ENCODE results near the gene IGSF22.

- no peak for TF ChIP-seq CTCF (IDR thresholded peaks at IDR 0.05; ENCODE audit: poor library complexity, severe bottlenecking)
- no peak for TF ChIP-seq SMC3 (conservative IDR thresholded peaks at IDR 0.05; ENCODE audit: poor library complexity)
- no peak for TF ChIP-seq POLR2AphosphoS5 (IDR thresholded peaks at IDR 0.05)
- TF ChIP-seq RAD21 (conservative IDR thresholded peaks at IDR 0.05), result no peak
- no peak for TF ChIP-seq TAF1 (IDR thresholded peaks at IDR 0.05; ENCODE audit: low read depth)
- TF ChIP-seq EP300 (conservative IDR thresholded peaks at IDR 0.05; ENCODE audit: poor library complexity, severe bottlenecking), result no peak
- no peak for TF ChIP-seq EZH2 (IDR thresholded peaks at IDR 0.05; ENCODE audit: borderline replicate concordance, insufficient read depth, low read length, poor library complexity, severe bottlenecking)
- no peak for TF ChIP-seq REST (IDR thresholded peaks at IDR 0.05; ENCODE audit: borderline replicate concordance)
- no peak for TF ChIP-seq MXI1 (conservative IDR thresholded peaks at IDR 0.05; ENCODE audit: poor library complexity, severe bottlenecking)
Observed at GRCh38 chr11:18773104-18773503, 47.1 kb upstream of the IGSF22 start.
